Endothelial cell of umbilical vein (primary cell): ENCODE measurements around the gene COL4A1. TPM values are rescaled to one million over a fixed set of nuclear protein-coding genes. Genes with fewer than 3 reads are reported as not detected.
A peak's percentile ranks its signal among the peaks of the same experiment; 100 is the strongest.

ENCODE experiments used
- BruUV-seq: library from RNA; stranded (reverse); fragments of 400-500 nt; replicated peaks from 2 replicates; lab custom pipeline; 2021; lab: Mats Ljungman, UMichigan
- CTCF ChIA-PET: fragments of 300-600, 350-600 bp; sonication (Branson Sonifier 250); formaldehyde crosslinking; loops from one replicate; lab custom pipeline; 2021; ENCODE audit warnings: antibody characterized with exemption, inconsistent platforms; lab: Charles Lee
- POLR2A ChIA-PET: fragments of 300-600, 350-600 bp; sonication (Branson Sonifier 250); formaldehyde crosslinking; loops from one replicate; lab custom pipeline; 2021; ENCODE audit warnings: antibody characterized with exemption, inconsistent platforms; lab: Charles Lee
- DNase-seq: peaks from one replicate; pipeline ENCODE4 v3.0.0-alpha.2; 2011; ENCODE audit warnings: low read depth, low spot score
- FAIRE-seq: peaks from 2 replicates; lab custom pipeline; 2011; peaks lifted over from hg19 to GRCh38; lab: Jason Lieb, UNC
- H2AFZ ChIP-seq: 2 replicates; pipeline ENCODE4 v1.6.0; 2012; ENCODE audit warnings: low read depth, low read length, control low read depth, inconsistent platforms
- H3K27ac ChIP-seq: 2 replicates; pipeline ENCODE4 v1.5.1; 2011; ENCODE audit warnings: low read depth, mild to moderate bottlenecking, control low read depth, low read length, moderate library complexity; ENCODE audit not compliant: insufficient read depth
- H3K27me3 ChIP-seq, 2 experiments: 2 replicates each; pipeline versions ENCODE4 v1.6.0 to v1.6.1; 2011; ENCODE audit warnings: low read length in 2 of 2, mixed read lengths in 1 of 2; ENCODE audit not compliant: control insufficient read depth in 2 of 2, insufficient read depth in 2 of 2
- H3K36me3 ChIP-seq, 2 experiments: 2 replicates in 1 of 2; 3 replicates in 1 of 2; pipeline ENCODE4 v1.5.1; 2011; ENCODE audit warnings: low read length in 2 of 2, mild to moderate bottlenecking in 1 of 2, moderate library complexity in 1 of 2; ENCODE audit not compliant: control insufficient read depth in 2 of 2, insufficient read depth in 2 of 2; ENCODE audit errors: extremely low read depth in 1 of 2
- H3K4me1 ChIP-seq: 3 replicates; pipeline ENCODE4 v1.5.1; 2011; ENCODE audit warnings: mild to moderate bottlenecking, low read length; ENCODE audit not compliant: control insufficient read depth, insufficient read depth; ENCODE audit errors: extremely low read depth
- H3K4me2 ChIP-seq: 2 replicates; pipeline ENCODE4 v1.6.1; 2011; ENCODE audit warnings: low read length, control low read depth, mixed read lengths; ENCODE audit not compliant: insufficient read depth
- H3K4me3 ChIP-seq, 3 experiments: fragments of 200-600 bp in 1 of 3; sonication (generic), shearing (Covaris generic) in 1 of 3; replicated peaks in 1 of 3; 2 replicates each; pipeline ENCODE4 v1.5.1; 2011 to 2016; ENCODE audit warnings: control low read depth in 3 of 3, low read length in 3 of 3, mild to moderate bottlenecking in 2 of 3, inconsistent platforms in 1 of 3, low read depth in 1 of 3, moderate library complexity in 1 of 3; ENCODE audit not compliant: insufficient read depth in 1 of 3
- H3K79me2 ChIP-seq: 2 replicates; pipeline ENCODE4 v1.6.0; 2012; ENCODE audit warnings: low read length, inconsistent platforms; ENCODE audit not compliant: control insufficient read depth, insufficient read depth
- H3K9ac ChIP-seq: replicated peaks from 2 replicates; pipeline ENCODE3; 2011; ENCODE audit warnings: low read length, control low read depth; ENCODE audit not compliant: insufficient read depth; ENCODE audit errors: extremely low read depth
- H3K9me1 ChIP-seq: replicated peaks from 3 replicates; pipeline ENCODE4 v1.6.0; 2011; ENCODE audit warnings: mild to moderate bottlenecking, low read length; ENCODE audit not compliant: control insufficient read depth, insufficient read depth; ENCODE audit errors: extremely low read depth
- H3K9me3 ChIP-seq: replicated peaks from 2 replicates; pipeline ENCODE4 v1.5.1; 2012; ENCODE audit warnings: low read length, inconsistent platforms; ENCODE audit not compliant: control insufficient read depth, insufficient read depth
- H4K20me1 ChIP-seq: replicated peaks from 2 replicates; pipeline ENCODE3; 2011; ENCODE audit warnings: mild to moderate bottlenecking, low read length; ENCODE audit not compliant: control insufficient read depth, insufficient read depth; ENCODE audit errors: extremely low read depth
- EZH2 ChIP-seq: IDR thresholded peaks from 2 replicates; pipeline ENCODE4 v1.6.1; 2012; ENCODE audit warnings: borderline replicate concordance, low read depth, mild to moderate bottlenecking, moderate library complexity, low read length, inconsistent platforms; ENCODE audit not compliant: severe bottlenecking
- FOS ChIP-seq: IDR thresholded peaks from 2 replicates; pipeline ENCODE4 v1.6.1; 2011; ENCODE audit warnings: mild to moderate bottlenecking, low read length, moderate library complexity, borderline replicate concordance; ENCODE audit not compliant: insufficient read depth
- GATA2 ChIP-seq: IDR thresholded peaks from 2 replicates; pipeline ENCODE4 v1.7.0; 2011; ENCODE audit warnings: low read depth, mild to moderate bottlenecking, moderate library complexity, mixed read lengths, low read length; ENCODE audit not compliant: insufficient read length, insufficient read depth
- JUN ChIP-seq: IDR thresholded peaks from 2 replicates; pipeline ENCODE4 v1.6.1; 2011; ENCODE audit warnings: borderline replicate concordance, low read depth; ENCODE audit not compliant: insufficient read length, insufficient read depth
- MYC ChIP-seq: IDR thresholded peaks from one replicate; pipeline ENCODE4 v1.6.1; 2011; ENCODE audit warnings: mild to moderate bottlenecking, low read depth, low read length
- POLR2A ChIP-seq: IDR thresholded peaks from 2 replicates; pipeline ENCODE4 v1.6.1; 2012; ENCODE audit warnings: low read depth, mild to moderate bottlenecking, control low read depth, low read length
- POLR2AphosphoS5 ChIP-seq: IDR thresholded peaks from 2 replicates; pipeline ENCODE4 v1.6.1; 2012; ENCODE audit warnings: low read depth, mild to moderate bottlenecking, control low read depth, low read length, moderate library complexity; ENCODE audit not compliant: insufficient read depth
- dilution Hi-C: fragments of 300-500 bp; cut with MboI; formaldehyde crosslinking; loops from one replicate; pipeline ENCODE4 v1.15.0; 2019; ENCODE audit warnings: low sequenced_read_pairs; ENCODE audit not compliant: extremely low pct_ligation_motif_present
- intact Hi-C: fragments of 100-400 bp; cut with micrococcal nuclease; formaldehyde crosslinking; loops from one replicate; pipeline ENCODE4 v1.10.0; 2022
- polyA plus RNA-seq, 4 experiments: library from polyadenylated mRNA; depleted of rRNA in 3 of 4; stranded (reverse) in 3 of 4; unstranded in 1 of 4; fragments of >200 nt; gene quantifications; 2 replicates each; pipeline versions ENCODE4 v1.2.1 to v1.2.3, GENCODE V29; 2011 to 2012; ENCODE audit warnings: missing spikeins in 1 of 4
- total RNA-seq: library from RNA; stranded (reverse); gene quantifications from 2 replicates; pipeline ENCODE4 v1.2.3, GENCODE V29; 2021
- TF ChIP-seq, protein P1 (sequence below): IDR thresholded peaks from 2 replicates; pipeline ENCODE4 v1.6.1; 2011; ENCODE audit not compliant: insufficient read depth, insufficient read length
- TF ChIP-seq, protein P2 (sequence below), 2 donors: IDR thresholded peaks; 1 replicate in 1 of 2; 2 replicates in 1 of 2; pipeline ENCODE4 v1.5.1; 2011; ENCODE audit warnings: low read length in 2 of 2, mild to moderate bottlenecking in 2 of 2, moderate library complexity in 2 of 2, control low read depth in 1 of 2, inconsistent platforms in 1 of 2, low read depth in 1 of 2; ENCODE audit not compliant: insufficient read depth in 1 of 2; ENCODE audit errors: extremely low read depth in 1 of 2

COL4A1 gene
- total and polyA plus RNA-seq, 2 donors (not counting 3 experiments of a cell fraction or from before 2014, with no cell fraction given), result 384 to 1,119 TPM

DNA sequence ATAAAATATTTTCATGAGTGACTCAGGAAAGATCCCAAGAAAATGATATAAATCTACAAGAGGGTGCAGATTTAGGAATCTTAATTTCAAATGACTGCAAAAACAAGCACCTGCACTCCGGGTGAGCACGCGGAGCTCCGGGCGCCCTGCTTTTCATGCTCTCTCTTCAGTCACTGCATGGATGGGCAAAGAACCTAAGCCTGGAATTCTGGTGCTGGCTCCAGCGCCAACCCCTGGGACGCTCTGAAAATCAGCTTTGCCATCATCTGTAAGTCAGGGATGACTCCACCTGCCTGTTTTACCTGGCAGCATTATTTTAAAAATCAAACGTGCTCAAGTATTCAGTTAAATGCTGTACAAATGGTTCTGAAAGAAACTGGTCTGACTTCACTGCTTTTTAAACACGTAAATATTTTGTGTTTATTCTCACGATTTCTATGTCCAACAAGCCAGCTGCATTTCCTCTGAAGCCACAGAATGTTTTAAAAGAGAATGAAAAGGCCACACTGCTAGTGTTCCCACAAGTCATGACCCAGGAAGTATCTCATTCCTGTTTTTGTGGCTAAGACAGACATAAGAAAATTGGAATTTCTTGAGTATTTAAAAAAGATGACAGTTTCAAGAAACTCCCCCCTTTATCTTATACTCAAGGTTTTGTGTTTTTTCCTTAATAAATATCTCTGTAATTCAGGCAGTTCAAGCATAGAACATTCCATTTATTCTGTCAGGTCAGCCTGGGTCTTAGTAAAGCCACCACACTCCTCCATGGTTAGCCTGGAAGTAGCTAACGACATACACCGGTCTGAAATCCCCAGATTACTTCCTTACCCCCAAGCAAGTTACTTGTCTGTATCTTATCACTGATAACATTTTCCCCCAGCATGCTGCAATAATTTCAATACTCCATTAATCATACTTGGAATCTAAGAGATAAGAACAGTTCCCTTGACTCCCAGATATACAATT lies 81.1 kb downstream of the COL4A1 start:
- H4K20me1 ChIP-seq, result no peaks in the 10 kb centered on the region
- H3K36me3 ChIP-seq, result no peaks in the 10 kb centered on the region
- H3K9ac ChIP-seq, result peak overlapping the region; percentile 34
- peak overlapping the region; percentile 56 for H3K27ac ChIP-seq
- no peaks in the 10 kb centered on the region for H3K9me1 ChIP-seq
- POLR2A ChIA-PET, result interaction anchor here (0.6 kb wide), 1 partner anchor 789 kb away, joined by 6 read pairs; no protein-coding TSS in a partner anchor
- H3K4me1 ChIP-seq, result peaks cover 21% of the 10 kb centered on the region
- dilution Hi-C loops (no loop called here), intact Hi-C loops (loop anchor here (1.0 kb wide), 2 partner anchors 33 to 186 kb away; no protein-coding TSS in a partner anchor)
- FAIRE-seq (peak; percentile 68), DNase-seq (peak; percentile 65)
- peak overlapping the region; percentile 11 for H3K4me2 ChIP-seq
- H2AFZ ChIP-seq, result no peak overlapping the region
- peak; percentile 39 for TF ChIP-seq POLR2AphosphoS5
- peak; percentile 52 for TF ChIP-seq GATA2
- TF ChIP-seq, protein P1, sequence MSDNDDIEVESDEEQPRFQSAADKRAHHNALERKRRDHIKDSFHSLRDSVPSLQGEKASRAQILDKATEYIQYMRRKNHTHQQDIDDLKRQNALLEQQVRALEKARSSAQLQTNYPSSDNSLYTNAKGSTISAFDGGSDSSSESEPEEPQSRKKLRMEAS, result no peak
- no peaks in the 10 kb centered on the region for H3K27me3 ChIP-seq
- H3K79me2 ChIP-seq, result peaks cover 2% of the 10 kb centered on the region
- no TSS peak for BruUV-seq
- H3K4me3 ChIP-seq, result no peak overlapping the region
- H3K9me3 ChIP-seq, result no peaks in the 10 kb centered on the region
- CTCF ChIA-PET, result interaction anchor here (0.9 to 2.7 kb wide), 8 partner anchors 13 to 186 kb away, joined by 3 to 9 read pairs (median 4); no protein-coding TSS in a partner anchor

DNA sequence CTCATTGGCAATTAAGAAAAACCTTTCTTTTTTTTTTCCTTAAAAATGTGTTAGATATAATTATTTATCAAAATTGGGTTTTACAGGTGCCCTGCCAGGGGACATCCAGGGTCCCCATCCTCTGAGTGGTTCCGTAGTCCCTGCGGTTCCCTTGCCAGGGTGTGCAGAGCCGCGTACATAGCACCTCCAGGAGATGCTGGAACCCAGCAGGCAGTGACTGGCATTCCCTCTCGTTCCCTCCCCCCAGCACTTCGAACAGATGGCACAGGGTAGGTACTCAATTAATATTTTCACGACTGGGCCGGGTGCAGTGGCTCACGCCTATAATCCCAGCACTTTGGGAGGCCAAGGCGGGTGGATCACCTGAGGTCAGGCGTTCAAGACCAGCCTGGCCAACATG lies 82.0 kb downstream of the COL4A1 start:
- no TSS peak for BruUV-seq
- H3K36me3 ChIP-seq, result no peaks in the 10 kb centered on the region
- H3K9ac ChIP-seq, result no peak overlapping the region
- peaks cover 21% of the 10 kb centered on the region for H3K4me1 ChIP-seq
- peaks cover 5% of the 10 kb centered on the region for H3K79me2 ChIP-seq
- DNase-seq (no peak), FAIRE-seq (no peak)
- H3K27me3 ChIP-seq, result no peaks in the 10 kb centered on the region
- no peak overlapping the region for H2AFZ ChIP-seq
- H3K4me2 ChIP-seq, result no peak overlapping the region
- ChIA-PET CTCF (interaction anchor here (0.9 to 3.7 kb wide), 9 partner anchors 14 to 219 kb away, joined by 3 to 28 read pairs (median 6); partner anchors contain the start of genes COL4A1 and COL4A2), POLR2A (no interaction called here)
- dilution Hi-C loops (no loop called here), intact Hi-C loops (no loop called here)
- no peak overlapping the region for H3K4me3 ChIP-seq
- TF ChIP-seq MYC, result no peak
- no peak for TF ChIP-seq GATA2
- TF ChIP-seq, protein P2, sequence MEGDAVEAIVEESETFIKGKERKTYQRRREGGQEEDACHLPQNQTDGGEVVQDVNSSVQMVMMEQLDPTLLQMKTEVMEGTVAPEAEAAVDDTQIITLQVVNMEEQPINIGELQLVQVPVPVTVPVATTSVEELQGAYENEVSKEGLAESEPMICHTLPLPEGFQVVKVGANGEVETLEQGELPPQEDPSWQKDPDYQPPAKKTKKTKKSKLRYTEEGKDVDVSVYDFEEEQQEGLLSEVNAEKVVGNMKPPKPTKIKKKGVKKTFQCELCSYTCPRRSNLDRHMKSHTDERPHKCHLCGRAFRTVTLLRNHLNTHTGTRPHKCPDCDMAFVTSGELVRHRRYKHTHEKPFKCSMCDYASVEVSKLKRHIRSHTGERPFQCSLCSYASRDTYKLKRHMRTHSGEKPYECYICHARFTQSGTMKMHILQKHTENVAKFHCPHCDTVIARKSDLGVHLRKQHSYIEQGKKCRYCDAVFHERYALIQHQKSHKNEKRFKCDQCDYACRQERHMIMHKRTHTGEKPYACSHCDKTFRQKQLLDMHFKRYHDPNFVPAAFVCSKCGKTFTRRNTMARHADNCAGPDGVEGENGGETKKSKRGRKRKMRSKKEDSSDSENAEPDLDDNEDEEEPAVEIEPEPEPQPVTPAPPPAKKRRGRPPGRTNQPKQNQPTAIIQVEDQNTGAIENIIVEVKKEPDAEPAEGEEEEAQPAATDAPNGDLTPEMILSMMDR (IDR thresholded peaks at IDR 0.05; ENCODE audit: extremely low read depth in 1 of 2, insufficient read depth in 1 of 2, low read depth in 1 of 2, low read length in 2 of 2), result no peak
- TF ChIP-seq FOS, result no peak
- TF ChIP-seq, protein P1, result no peak
- TF ChIP-seq POLR2A, result no peak
- TF ChIP-seq POLR2AphosphoS5, result no peak
- TF ChIP-seq JUN, result no peak
- TF ChIP-seq EZH2, result no peak
- H3K27ac ChIP-seq, result no peak overlapping the region
- no peaks in the 10 kb centered on the region for H3K9me1 ChIP-seq
- no peaks in the 10 kb centered on the region for H4K20me1 ChIP-seq
- H3K9me3 ChIP-seq, result no peaks in the 10 kb centered on the region
